Measurements from ENCODE around the gene F2RL3.

Gene F2RL3

GRCh38 chr19:16875584-16876555 lies 12.9 kb upstream of the F2RL3 start:
- no peak for DNase-seq

- DNase-seq = no peak
Measured at GRCh38 chr19:16876904-16877361, 11.9 kb upstream of the F2RL3 start.

GRCh38 chr19:16877581-16877980 lies 11.2 kb upstream of the F2RL3 start:
- DNase-seq = no peak

- DNase-seq = no peak
Measured at GRCh38 chr19:16878181-16878965, 10.4 kb upstream of the F2RL3 start.

- DNase-seq = no peak
Measured at GRCh38 chr19:16880884-16881554, 7.8 kb upstream of the F2RL3 start.

GRCh38 chr19:16882146-16882545 lies 6.7 kb upstream of the F2RL3 start:
- DNase-seq = no peak

GRCh38 chr19:16883522-16883921 lies 5.3 kb upstream of the F2RL3 start:
- no peak for DNase-seq

GRCh38 chr19:16885166-16885565 lies 3.6 kb upstream of the F2RL3 start:
- no peak for DNase-seq

- no peak for DNase-seq
Measured at GRCh38 chr19:16886305-16886880, 2.4 kb upstream of the F2RL3 start.

GRCh38 chr19:16887353-16888265 lies 1.2 kb upstream of the F2RL3 start:
- no peak for DNase-seq

GRCh38 chr19:16889366-16889882 lies 625 bp downstream of the F2RL3 start:
- DNase-seq = no peak

- no peak for DNase-seq
Measured at GRCh38 chr19:16889883-16890460, 1.2 kb downstream of the F2RL3 start.

- DNase-seq = no peak
Measured at GRCh38 chr19:16890461-16891184, 1.8 kb downstream of the F2RL3 start.

- no peak for DNase-seq
Measured at GRCh38 chr19:16891696-16892382, 3.0 kb downstream of the F2RL3 start.

GRCh38 chr19:16892436-16892835 lies 3.6 kb downstream of the F2RL3 start:
- DNase-seq = no peak

- DNase-seq = no peak
Measured at GRCh38 chr19:16892868-16893685, 4.3 kb downstream of the F2RL3 start.

GRCh38 chr19:16893686-16893989 lies 4.8 kb downstream of the F2RL3 start:
- no peak for DNase-seq

GRCh38 chr19:16894080-16894479 lies 5.3 kb downstream of the F2RL3 start:
- no peak for DNase-seq
